Measurements from ENCODE around the gene NAALADL2. TPM values are rescaled to one million over a fixed set of nuclear protein-coding genes. Genes with fewer than 3 reads are reported as not detected.

NAALADL2 gene
- total and polyA plus RNA-seq, 2 of the 8 experiments (the other 6 are each of a cell fraction or from before 2014, with no cell fraction given) = 0.12 to 0.22 TPM

GRCh38 chr3:175238801-175239200, 379.7 kb downstream of the NAALADL2 start (continued):
- TF ChIP-seq CTBP2 (IDR thresholded peaks at IDR 0.05; ENCODE audit: borderline replicate concordance, insufficient read depth, insufficient read length, low read length) = no peak
- TF ChIP-seq SUZ12 (IDR thresholded peaks at IDR 0.05; ENCODE audit: low read length) = no peak
- TF ChIP-seq ASH2L (IDR thresholded peaks at IDR 0.05; ENCODE audit: low read length) = no peak
- TF ChIP-seq EZH2 (IDR thresholded peaks at IDR 0.05; ENCODE audit: low read depth, low read length, severe bottlenecking) = no peak
- TF ChIP-seq MAFK (IDR thresholded peaks at IDR 0.05; ENCODE audit: low read depth, low read length) = no peak
- no peak for TF ChIP-seq POLR2A (IDR thresholded peaks at IDR 0.05; ENCODE audit: control extremely low read depth in 1 of 2, low read depth in 2 of 2, low read length in 2 of 2)
- no peak for TF ChIP-seq TAF7 (optimal IDR thresholded peaks at IDR 0.05; ENCODE audit: borderline replicate concordance, low read depth, low read length)
- TF ChIP-seq NRF1 (IDR thresholded peaks at IDR 0.05; ENCODE audit: low read depth, low read length) = no peak
- no peak for TF ChIP-seq NANOG (IDR thresholded peaks at IDR 0.05; ENCODE audit: insufficient read depth, low read depth, low read length, poor library complexity, severe bottlenecking)
- no peak for TF ChIP-seq ATF3 (IDR thresholded peaks at IDR 0.05; ENCODE audit: insufficient read depth, low read depth, low read length)
- no peak for TF ChIP-seq CBX8 (IDR thresholded peaks at IDR 0.05; ENCODE audit: borderline replicate concordance, low read depth, low read length)
- TF ChIP-seq BCL11A (IDR thresholded peaks at IDR 0.05; ENCODE audit: low read depth in 2 of 2, low read length in 2 of 2) = no peak
- no peak for TF ChIP-seq E2F6 (IDR thresholded peaks at IDR 0.05)
- TF ChIP-seq CBX5 (IDR thresholded peaks at IDR 0.05; ENCODE audit: low read depth, low read length) = no peak
